Esophagus mucosa (tissue), 1 donor: ENCODE measurements around the gene DUX4. TPM values are rescaled to one million over a fixed set of nuclear protein-coding genes. Genes with fewer than 3 reads are reported as not detected.
"Not testable (repeated sequence)": the region's sequence is repeated elsewhere in the genome, so short reads cannot be mapped to it uniquely, and the experiment has no call there.

Source experiments
- ATAC-seq: fragments of 200-7000 bp; cut with Tn5 transposase; one replicate; pipeline ENCODE4 v1.9.1; 2020
- total RNA-seq: library from RNA; stranded (reverse); gene quantifications from one replicate; pipeline ENCODE4 v1.2.4, GENCODE V29; 2023
- donor health status: DM: yes; HTN: yes; CAD: no.

DUX4 gene
- total RNA-seq: 0.56 TPM

DNA sequence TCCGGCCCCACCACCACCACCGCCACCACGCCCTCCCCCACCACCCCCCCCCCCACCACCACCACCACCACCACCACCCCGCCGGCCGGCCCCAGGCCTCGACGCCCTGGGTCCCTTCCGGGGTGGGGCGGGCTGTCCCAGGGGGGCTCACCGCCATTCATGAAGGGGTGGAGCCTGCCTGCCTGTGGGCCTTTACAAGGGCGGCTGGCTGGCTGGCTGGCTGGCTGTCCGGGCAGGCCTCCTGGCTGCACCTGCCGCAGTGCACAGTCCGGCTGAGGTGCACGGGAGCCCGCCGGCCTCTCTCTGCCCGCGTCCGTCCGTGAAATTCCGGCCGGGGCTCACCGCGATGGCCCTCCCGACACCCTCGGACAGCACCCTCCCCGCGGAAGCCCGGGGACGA, at the start of gene DUX4:
Gene DUX4 (plus strand): TSS at position 347 of the 400 bp plus-strand sequence. CDS start 0 bp downstream, at position 347.
- ATAC-seq: not testable (repeated sequence)

GRCh38 chr4:190175436-190175835, 1.9 kb downstream of the DUX4 start:
- not testable (repeated sequence) for ATAC-seq

DNA sequence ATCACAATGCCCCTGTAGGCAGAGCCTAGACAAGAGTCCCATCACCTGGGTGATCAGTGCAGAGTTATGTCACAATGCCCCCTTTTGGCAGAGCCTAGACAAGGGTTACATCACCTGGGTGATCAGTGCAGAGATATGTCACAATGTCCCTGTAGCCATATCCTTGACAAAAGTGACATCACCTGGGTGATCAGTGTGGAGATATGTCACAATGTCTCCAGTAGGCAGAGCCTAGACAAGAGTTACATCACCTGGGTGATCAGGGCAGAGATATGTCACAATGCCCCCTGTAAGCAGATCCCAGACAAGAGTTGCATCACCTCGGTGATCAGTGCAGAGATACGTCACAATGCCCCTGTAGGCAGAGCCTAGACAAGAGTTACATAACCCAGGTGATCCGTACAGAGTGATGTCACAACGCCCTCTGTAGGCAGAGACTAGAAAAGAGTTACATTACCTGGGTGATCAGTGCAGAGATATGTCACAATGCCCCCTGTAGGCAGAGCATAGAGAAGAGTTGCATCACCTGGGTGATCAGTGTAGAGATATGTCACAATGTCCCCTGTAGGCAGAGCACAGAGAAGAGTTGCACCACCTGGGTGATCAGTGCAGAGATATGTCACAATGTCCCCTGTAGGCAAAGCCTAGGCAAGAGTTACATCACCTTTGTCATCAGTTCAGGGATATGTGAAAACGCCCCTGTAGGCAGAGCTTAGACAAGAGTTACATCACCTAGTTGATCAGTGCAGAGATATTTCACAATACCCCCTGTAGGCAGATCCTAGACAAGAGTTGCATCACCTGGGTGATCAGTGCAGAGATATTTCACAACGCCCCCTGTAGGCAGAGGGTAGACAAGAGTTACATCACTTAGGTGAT, 4.4 kb downstream of the DUX4 start:
- peak; percentile 81 for ATAC-seq

DNA sequence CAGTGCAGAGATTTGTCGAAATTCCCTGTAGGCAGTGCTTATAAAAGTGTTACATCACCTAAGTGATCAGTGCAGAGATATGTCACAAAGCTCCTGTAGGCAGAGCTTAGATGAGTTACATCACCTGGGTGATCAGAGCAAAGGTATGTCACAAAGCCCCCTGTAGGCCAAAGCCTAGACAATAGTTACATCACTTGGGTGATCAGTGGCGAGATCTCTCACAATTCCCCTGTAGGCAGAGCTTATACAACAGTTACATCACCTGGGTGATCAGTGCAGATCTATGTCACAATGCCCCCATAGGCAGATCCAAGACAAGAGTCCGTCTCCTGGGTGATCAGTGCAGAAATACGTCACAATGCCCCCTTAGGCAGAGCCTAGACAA, 5.0 kb downstream of the DUX4 start:
- ATAC-seq: peak; percentile 44

DNA sequence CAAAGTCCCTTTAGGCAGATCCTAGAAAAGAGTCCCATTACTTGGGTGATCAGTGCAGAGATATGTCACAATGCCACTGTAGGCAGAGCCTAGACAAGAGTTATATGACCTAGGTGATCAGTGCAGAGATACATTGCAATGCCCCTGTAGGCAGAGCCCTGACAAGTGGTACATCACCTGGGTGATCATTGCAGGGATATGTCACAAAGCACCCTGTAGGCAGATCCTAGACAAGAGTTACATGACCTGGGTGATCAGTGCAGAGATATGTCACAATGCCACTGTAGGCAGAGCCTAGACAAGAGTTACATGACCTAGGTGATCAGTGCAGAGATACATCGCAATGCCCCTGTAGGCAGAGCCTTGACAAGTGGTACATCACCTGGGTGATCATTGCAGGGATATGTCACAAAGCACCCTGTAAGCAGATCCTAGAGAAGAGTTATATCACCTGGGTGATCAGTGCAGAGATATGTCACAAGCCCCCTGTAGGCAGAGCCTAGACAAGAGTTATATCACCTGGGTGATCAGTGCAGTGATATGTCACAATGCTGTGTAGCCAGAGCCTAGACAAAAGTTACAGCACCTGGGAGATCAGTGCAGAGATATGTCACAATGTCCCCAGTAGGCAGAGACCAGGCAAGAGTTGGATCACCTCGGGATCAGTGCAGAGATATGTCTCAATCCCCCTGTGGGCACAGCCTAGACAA, 5.6 kb downstream of the DUX4 start:
- ATAC-seq: peak; percentile 83

DNA sequence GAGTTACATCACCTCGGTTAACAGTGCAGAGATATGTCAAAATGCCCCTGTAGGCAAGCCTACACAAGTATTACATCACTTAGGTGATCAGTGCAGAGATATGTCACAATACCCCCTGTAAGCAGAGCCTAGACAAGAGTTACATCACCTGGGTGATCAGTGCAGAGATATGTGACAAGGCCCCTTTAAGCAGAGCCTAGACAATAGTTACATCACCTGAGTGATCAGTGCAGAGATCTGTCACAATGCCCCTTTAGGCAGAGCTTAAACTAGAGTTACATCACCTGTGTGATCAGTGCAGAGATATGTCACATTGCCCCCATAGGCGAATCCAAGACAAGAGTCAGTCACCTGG, 6.1 kb downstream of the DUX4 start:
- ATAC-seq: peak; percentile 63

DNA sequence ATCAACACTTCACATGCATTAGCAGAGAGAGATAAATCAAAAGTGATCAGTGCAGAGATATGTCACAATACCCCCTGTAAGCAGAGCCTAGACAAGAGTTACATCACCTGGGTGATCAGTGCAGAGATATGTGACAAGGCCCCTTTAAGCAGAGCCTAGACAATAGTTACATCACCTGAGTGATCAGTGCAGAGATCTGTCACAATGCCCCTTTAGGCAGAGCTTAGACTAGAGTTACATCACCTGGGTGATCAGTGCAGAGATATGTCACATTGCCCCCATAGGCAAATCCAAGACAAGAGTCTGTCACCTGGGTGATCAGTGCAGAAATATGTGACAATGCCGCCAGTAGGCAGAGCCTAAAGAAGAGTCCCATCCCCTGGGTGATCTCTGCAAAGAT, 7.4 kb downstream of the DUX4 start:
- ATAC-seq: peak; percentile 39

GRCh38 chr4:190181481-190182100, 8.0 kb downstream of the DUX4 start:
- ATAC-seq: not testable (repeated sequence)

- ATAC-seq: not testable (repeated sequence)
These were observed 29.9 kb downstream of the DUX4 start for GRCh38 chr4:190203510-190203909.

Other genes with a start within 250 kb of the DUX4 start
- gene FRG1, start 232.9 kb upstream of the DUX4 start, total RNA-seq: 29.8 TPM
- gene FRG2, start 146.5 kb upstream of the DUX4 start, total RNA-seq: not detected
- gene DBET, start 109.3 kb upstream of the DUX4 start, total RNA-seq: not detected